Measurements from ENCODE around the gene FGGY. TPM values are rescaled to one million over a fixed set of nuclear protein-coding genes. Genes with fewer than 3 reads are reported as not detected.

The FGGY gene
- total RNA-seq, 2 donors from 2014 or later: 12.2 to 17.4 TPM

DNA sequence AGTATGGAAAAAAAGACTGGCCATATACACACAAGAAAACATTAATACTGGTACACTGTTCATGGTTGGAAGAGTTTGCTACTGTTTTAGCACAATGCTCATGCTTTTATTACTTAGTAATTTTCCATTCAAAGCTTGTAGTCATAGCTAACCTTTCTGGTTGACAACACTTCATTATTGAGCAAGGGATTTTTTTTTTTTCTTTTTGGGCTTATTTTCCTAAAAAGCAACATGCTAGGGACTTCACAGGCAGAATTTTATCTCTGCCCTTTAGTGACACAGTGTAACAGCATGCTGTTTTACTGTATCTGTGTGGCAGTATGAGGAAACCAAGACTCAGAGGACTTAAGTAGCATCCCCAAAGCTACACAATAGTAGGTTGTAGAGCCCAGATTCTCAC, 58.5 kb downstream of the FGGY start:
- no peak for TF ChIP-seq POLR2A (IDR thresholded peaks at IDR 0.05)
- TF ChIP-seq, protein P1, sequence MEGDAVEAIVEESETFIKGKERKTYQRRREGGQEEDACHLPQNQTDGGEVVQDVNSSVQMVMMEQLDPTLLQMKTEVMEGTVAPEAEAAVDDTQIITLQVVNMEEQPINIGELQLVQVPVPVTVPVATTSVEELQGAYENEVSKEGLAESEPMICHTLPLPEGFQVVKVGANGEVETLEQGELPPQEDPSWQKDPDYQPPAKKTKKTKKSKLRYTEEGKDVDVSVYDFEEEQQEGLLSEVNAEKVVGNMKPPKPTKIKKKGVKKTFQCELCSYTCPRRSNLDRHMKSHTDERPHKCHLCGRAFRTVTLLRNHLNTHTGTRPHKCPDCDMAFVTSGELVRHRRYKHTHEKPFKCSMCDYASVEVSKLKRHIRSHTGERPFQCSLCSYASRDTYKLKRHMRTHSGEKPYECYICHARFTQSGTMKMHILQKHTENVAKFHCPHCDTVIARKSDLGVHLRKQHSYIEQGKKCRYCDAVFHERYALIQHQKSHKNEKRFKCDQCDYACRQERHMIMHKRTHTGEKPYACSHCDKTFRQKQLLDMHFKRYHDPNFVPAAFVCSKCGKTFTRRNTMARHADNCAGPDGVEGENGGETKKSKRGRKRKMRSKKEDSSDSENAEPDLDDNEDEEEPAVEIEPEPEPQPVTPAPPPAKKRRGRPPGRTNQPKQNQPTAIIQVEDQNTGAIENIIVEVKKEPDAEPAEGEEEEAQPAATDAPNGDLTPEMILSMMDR (IDR thresholded peaks at IDR 0.05): no peak
- ATAC-seq (peak; percentile 24), DNase-seq (no peak)
- no peaks in the 10 kb centered on the region for H3K9me3 ChIP-seq
- H3K27ac ChIP-seq: no peak overlapping the region
- H3K4me3 ChIP-seq: no peak overlapping the region
- H3K4me1 ChIP-seq: peaks cover 7% of the 10 kb centered on the region
- intact Hi-C loops (cut with DNase I): no loop called here
- no peaks in the 10 kb centered on the region for H3K36me3 ChIP-seq (replicated peaks in 1 of 2; ENCODE audit: insufficient read depth in 1 of 2, low read depth in 2 of 2)
- no peaks in the 10 kb centered on the region for H3K27me3 ChIP-seq

DNA sequence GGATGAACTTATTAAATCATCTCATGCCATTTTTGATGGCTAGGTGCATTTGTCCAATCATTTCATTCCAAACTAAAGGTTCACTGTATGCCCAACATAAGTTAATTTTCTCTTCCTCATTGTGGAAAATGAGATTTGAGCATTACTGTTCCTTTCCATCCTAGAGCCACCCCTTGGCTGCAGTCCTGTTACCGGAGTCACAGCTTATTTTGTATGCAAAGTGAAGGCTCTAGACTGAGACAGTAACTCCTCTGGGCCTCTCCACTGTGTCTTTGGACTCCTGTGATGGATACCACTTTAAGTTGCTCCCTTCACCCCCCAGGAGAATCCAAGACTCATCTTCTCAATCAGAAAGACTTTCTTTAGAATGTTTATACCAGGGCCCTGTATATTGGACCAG, 59.7 kb downstream of the FGGY start:
- WGBS, 2 donors: 85 to 100% methylated on average over 1 of the region's 1 CpG
- peaks cover 10% of the 10 kb centered on the region for H3K4me1 ChIP-seq
- no peak for TF ChIP-seq POLR2A (IDR thresholded peaks at IDR 0.05)
- TF ChIP-seq, protein P1 (IDR thresholded peaks at IDR 0.05): no peak

DNA sequence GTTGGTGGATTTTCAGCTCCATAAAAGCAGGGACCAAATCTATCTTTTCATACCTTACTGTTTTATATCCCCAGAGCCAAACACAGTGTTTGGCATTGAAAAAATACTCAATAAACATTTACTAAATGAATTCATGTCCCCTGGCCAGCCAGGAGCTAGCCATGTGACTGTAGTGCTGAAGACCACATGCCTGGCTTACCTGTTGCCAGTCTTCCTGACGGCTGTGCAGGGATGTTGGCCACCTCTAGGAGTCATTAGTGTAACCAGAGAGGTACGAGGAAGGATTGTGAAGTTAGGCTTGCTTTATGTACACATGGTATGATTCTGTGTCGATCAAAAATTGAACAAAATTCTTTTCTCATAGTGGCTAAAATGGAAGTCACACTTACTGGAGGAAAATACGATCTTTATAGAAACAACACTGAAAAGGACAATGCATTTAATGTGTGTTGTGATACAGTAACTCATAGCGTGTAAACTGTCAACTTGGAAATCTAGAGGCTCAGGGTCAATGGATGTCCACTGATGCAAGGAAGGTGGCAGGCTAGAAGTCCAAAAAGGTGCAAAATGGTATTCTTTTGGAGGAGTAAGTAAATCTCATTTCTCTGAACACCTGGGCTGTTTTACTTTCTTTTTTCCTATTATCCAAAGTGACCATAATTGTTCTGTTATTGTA, 60.9 kb downstream of the FGGY start:
- Histone ChIP-seq H3K4me1 (peaks cover 10% of the 10 kb centered on the region), H3K9me3 (no peaks in the 10 kb centered on the region), H3K27ac (no peak overlapping the region), H3K36me3 (replicated peaks in 1 of 2; ENCODE audit: insufficient read depth in 1 of 2, low read depth in 2 of 2) (no peaks in the 10 kb centered on the region), H3K4me3 (no peak overlapping the region), H3K27me3 (no peaks in the 10 kb centered on the region)
- intact Hi-C loops (cut with DNase I): no loop called here
- WGBS, 2 donors: 88% methylated on average over 5 of the region's 5 CpGs
- TF ChIP-seq, protein P1 (IDR thresholded peaks at IDR 0.05): no peak
- TF ChIP-seq POLR2A (IDR thresholded peaks at IDR 0.05): no peak
- peak in 2 of 4 donors; percentile 14 to 16 for DNase-seq
- ATAC-seq: no peak

More for the DNA sequence above, 59.7 kb downstream of the FGGY start:
- ATAC-seq (no peak), DNase-seq (no peak)
- no peak overlapping the region for H3K27ac ChIP-seq
- H3K27me3 ChIP-seq: no peaks in the 10 kb centered on the region
- intact Hi-C loops (cut with DNase I): no loop called here
- H3K36me3 ChIP-seq (replicated peaks in 1 of 2; ENCODE audit: insufficient read depth in 1 of 2, low read depth in 2 of 2): no peaks in the 10 kb centered on the region
- H3K4me3 ChIP-seq: no peak overlapping the region
- H3K9me3 ChIP-seq: no peaks in the 10 kb centered on the region

DNA sequence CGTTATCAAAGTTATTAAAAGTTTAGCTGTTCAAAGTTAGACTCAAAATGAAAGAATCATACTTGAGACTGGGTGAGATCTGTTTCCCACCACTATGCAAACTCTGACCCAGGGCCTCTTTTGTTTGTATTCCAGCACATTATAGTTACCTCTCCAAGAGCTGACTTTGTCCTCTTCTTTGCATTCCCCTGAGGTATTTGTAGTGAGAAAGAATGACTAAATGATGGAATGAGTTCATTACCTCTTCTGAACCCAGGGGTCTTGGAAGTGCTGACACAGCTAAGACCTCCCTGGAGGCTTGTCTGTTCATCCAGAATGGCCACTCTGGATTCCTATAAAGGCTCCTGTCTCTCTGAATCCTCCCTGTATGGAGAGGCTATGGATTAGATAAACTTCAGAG, 62.4 kb downstream of the FGGY start:
- Histone ChIP-seq H3K27me3 (no peaks in the 10 kb centered on the region), H3K4me3 (no peak overlapping the region), H3K36me3 (replicated peaks in 1 of 2; ENCODE audit: insufficient read depth in 1 of 2, low read depth in 2 of 2) (no peaks in the 10 kb centered on the region), H3K4me1 (peaks cover 10% of the 10 kb centered on the region), H3K9me3 (no peaks in the 10 kb centered on the region), H3K27ac (no peak overlapping the region)
- intact Hi-C loops (cut with DNase I): no loop called here
- no peak for DNase-seq
- 41 to 52% methylated on average over 1 of the region's 1 CpG for WGBS, 2 donors
- TF ChIP-seq, protein P1 (IDR thresholded peaks at IDR 0.05): no peak
- TF ChIP-seq POLR2A (IDR thresholded peaks at IDR 0.05): no peak
- no peak for ATAC-seq

DNA sequence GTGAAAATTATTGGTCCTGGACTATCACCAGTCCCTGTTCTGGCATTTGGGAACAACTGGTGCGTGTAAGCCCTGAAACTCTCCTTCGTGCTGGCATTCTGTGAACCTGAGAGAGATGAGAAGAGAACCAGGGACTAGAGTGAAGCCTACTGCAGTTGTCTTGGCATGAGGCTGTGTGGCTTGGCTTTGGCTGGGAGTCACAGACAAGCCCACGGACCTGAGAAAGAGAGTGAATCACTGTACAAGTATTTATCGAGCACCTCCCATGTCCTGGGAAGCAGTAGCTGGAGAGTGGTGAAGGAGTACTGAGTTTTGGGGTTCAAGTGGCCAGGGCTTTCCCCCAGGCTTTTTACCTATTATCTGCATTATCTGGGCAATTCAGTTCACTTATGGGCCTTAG, 63.3 kb downstream of the FGGY start:
- whole genome bisulfite sequencing, 2 donors: 86 to 93% methylated on average over 4 of the region's 4 CpGs

More for the DNA sequence above, 63.3 kb downstream of the FGGY start:
- Histone ChIP-seq H3K4me3 (no peak overlapping the region), H3K4me1 (peaks cover 5% of the 10 kb centered on the region), H3K27ac (no peak overlapping the region), H3K9me3 (no peaks in the 10 kb centered on the region), H3K36me3 (replicated peaks in 1 of 2; ENCODE audit: insufficient read depth in 1 of 2, low read depth in 2 of 2) (no peaks in the 10 kb centered on the region), H3K27me3 (no peaks in the 10 kb centered on the region)
- intact Hi-C loops (cut with DNase I): no loop called here
- DNase-seq: peak in 1 of 4 donors; percentile 16
- no peak for ATAC-seq
- TF ChIP-seq POLR2A (IDR thresholded peaks at IDR 0.05): no peak
- TF ChIP-seq, protein P1 (IDR thresholded peaks at IDR 0.05): no peak

Data from body of pancreas (tissue), 4 donors.